Hepatocyte (in vitro differentiated cells): ENCODE measurements around the gene EWSR1. TPM values are rescaled to one million over a fixed set of nuclear protein-coding genes. Genes with fewer than 3 reads are reported as not detected.

ENCODE experiments used
- DNase-seq: peaks from one replicate; pipeline ENCODE4 v3.0.0-alpha.2; 2016; ENCODE audit warnings: low spot score
- H2AFZ ChIP-seq: fragments of 200-600 bp; sonication (generic); 2 replicates; pipeline ENCODE4 v1.6.0; 2016; ENCODE audit warnings: antibody characterized with exemption, mild to moderate bottlenecking
- H3K27ac ChIP-seq: fragments of 200-600 bp; sonication (generic); 2 replicates; pipeline ENCODE4 v1.5.1; 2016; ENCODE audit warnings: mild to moderate bottlenecking
- H3K27me3 ChIP-seq: fragments of 200-600 bp; sonication (generic); 2 replicates; pipeline ENCODE4 v1.6.1; 2016
- H3K36me3 ChIP-seq: fragments of 200-600 bp; sonication (generic); replicated peaks from 2 replicates; pipeline ENCODE4 v1.5.1; 2016; ENCODE audit warnings: low read depth; ENCODE audit not compliant: insufficient read depth
- H3K4me1 ChIP-seq: fragments of 200-600 bp; sonication (generic); 2 replicates; pipeline ENCODE4 v1.5.1; 2016; ENCODE audit warnings: mild to moderate bottlenecking, moderate library complexity; ENCODE audit not compliant: insufficient read depth
- H3K4me2 ChIP-seq: fragments of 200-600 bp; sonication (generic); 2 replicates; pipeline ENCODE4 v1.6.0; 2016
- H3K4me3 ChIP-seq: fragments of 200-600 bp; sonication (generic); 2 replicates; pipeline ENCODE4 v1.5.1; 2016; ENCODE audit warnings: mild to moderate bottlenecking
- H3K79me2 ChIP-seq: fragments of 200-600 bp; sonication (generic); 2 replicates; pipeline ENCODE4 v1.6.0; 2017; ENCODE audit warnings: mild to moderate bottlenecking
- H3K9me2 ChIP-seq: fragments of 200-600 bp; sonication (generic); replicated peaks from 2 replicates; pipeline ENCODE4 v1.6.0; 2017; ENCODE audit warnings: mild to moderate bottlenecking; ENCODE audit not compliant: insufficient read depth
- H3K9me3 ChIP-seq: fragments of 200-600 bp; sonication (generic); 2 replicates; pipeline ENCODE4 v1.5.1; 2016; ENCODE audit warnings: low read depth, mild to moderate bottlenecking
- H4K20me1 ChIP-seq: fragments of 200-600 bp; sonication (generic); 2 replicates; pipeline ENCODE4 v1.6.0; 2016; ENCODE audit warnings: mild to moderate bottlenecking; ENCODE audit not compliant: insufficient read depth, poor library complexity, severe bottlenecking
- CTCF ChIP-seq: fragments of 200-600 bp; sonication (generic); IDR thresholded peaks from 2 replicates; pipeline ENCODE4 v1.5.1; 2016; ENCODE audit warnings: antibody characterized with exemption, mild to moderate bottlenecking; ENCODE audit not compliant: poor library complexity
- EZH2 ChIP-seq: fragments of 200-600 bp; sonication (generic); IDR thresholded peaks from 2 replicates; pipeline ENCODE4 v1.6.1; 2016; ENCODE audit warnings: antibody characterized with exemption, mild to moderate bottlenecking, borderline replicate concordance
- EZH2phosphoT487 ChIP-seq: fragments of 200-600 bp; sonication (generic); IDR thresholded peaks from one replicate; pipeline ENCODE4 v1.6.1; 2018; ENCODE audit warnings: antibody characterized with exemption, mild to moderate bottlenecking, low read depth, moderate library complexity; ENCODE audit not compliant: unreplicated experiment, severe bottlenecking
- WGBS: methylation state at CpG from one replicate; pipeline ENCODE4 v1.1.6; 2016; ENCODE audit warnings: low lambda C conversion rate; ENCODE audit errors: missing lambda C conversion rate; 5-methylcytosine and 5-hydroxymethylcytosine counted together
- polyA plus RNA-seq: library from polyadenylated mRNA; unstranded; fragments of >200 nt; fragmentation: Nextera tagmentation; extraction: Ambion mirVana; gene quantifications from 2 replicates; pipeline ENCODE4 v1.2.1, GENCODE V29; 2016
- total RNA-seq: library from RNA; depleted of rRNA; stranded (reverse); fragments of >200 nt; gene quantifications from 2 replicates; pipeline ENCODE4 v1.2.3, GENCODE V29; 2014

Gene EWSR1
- total and polyA plus RNA-seq, 2 experiments from 2014 or later: 161 to 269 TPM

DNA sequence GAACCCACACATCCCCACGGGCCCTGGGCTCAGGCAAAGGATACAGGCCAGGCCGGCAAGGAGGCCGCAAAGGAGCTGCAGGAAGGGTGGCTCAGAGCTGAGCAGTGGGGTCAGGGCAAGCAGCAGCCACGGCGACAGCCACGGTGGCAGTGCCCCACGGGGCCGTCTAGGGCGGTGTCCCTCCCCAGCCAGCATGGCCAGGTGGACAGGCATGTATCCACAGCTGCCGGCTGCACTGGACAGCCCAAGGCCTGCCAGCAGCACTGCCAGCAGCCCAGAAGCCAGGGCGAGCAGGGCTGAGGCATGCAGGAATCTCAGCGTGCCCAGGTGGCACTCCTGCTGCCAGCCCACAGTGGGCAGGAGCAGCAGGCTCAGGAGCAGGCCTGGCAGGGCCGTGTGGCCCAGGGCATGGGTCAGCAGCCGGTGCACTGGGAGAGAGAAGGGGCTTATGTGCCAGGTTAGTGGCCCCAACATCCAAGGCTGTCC lies 4.2 kb upstream of the EWSR1 start:
- H3K27ac ChIP-seq: no peak overlapping the region
- H2AFZ ChIP-seq: no peak overlapping the region
- no peaks in the 10 kb centered on the region for H3K9me3 ChIP-seq
- WGBS: 97% methylated on average over 14 of the region's 14 CpGs
- H3K9me2 ChIP-seq: no peaks in the 10 kb centered on the region
- TF ChIP-seq EZH2: no peak
- TF ChIP-seq CTCF: no peak
- TF ChIP-seq EZH2phosphoT487: no peak
- no peaks in the 10 kb centered on the region for H3K36me3 ChIP-seq
- H3K4me3 ChIP-seq: no peak overlapping the region
- H4K20me1 ChIP-seq: peaks cover 3% of the 10 kb centered on the region
- DNase-seq: no peak
- peaks cover 9% of the 10 kb centered on the region for H3K4me1 ChIP-seq
- H3K79me2 ChIP-seq: peaks cover 25% of the 10 kb centered on the region
- H3K4me2 ChIP-seq: no peak overlapping the region
- H3K27me3 ChIP-seq: no peaks in the 10 kb centered on the region

DNA sequence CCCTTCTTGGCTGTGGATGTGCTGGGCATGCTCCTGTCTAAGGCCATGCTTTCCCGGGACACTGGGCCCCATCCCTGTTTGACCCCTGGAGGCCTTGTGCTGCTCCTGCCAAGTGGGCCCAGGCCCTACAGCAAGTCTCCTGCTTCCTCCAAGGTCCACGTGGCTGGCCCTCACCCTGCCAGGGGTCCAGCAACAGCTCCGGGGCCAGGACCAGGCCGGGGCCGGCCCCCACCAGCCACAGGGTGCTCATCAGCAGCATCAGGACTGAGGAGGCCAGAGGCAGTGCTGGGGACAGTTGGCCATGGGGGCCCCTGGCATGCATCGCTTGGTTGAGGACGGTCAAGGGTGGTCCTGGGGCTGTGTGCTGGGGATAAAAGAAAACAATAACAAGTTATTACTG lies 2.8 kb upstream of the EWSR1 start:
- Histone ChIP-seq H3K4me1 (peaks cover 17% of the 10 kb centered on the region), H3K27me3 (no peaks in the 10 kb centered on the region), H2AFZ (no peak overlapping the region), H3K4me3 (no peak overlapping the region), H3K9me3 (no peaks in the 10 kb centered on the region), H3K36me3 (no peaks in the 10 kb centered on the region), H4K20me1 (peaks cover 18% of the 10 kb centered on the region), H3K27ac (no peak overlapping the region), H3K9me2 (no peaks in the 10 kb centered on the region), H3K79me2 (peaks cover 39% of the 10 kb centered on the region), H3K4me2 (no peak overlapping the region)
- TF ChIP-seq EZH2 (no peak), EZH2phosphoT487 (no peak), CTCF (no peak)
- no peak for DNase-seq
- WGBS: 96% methylated on average over 7 of the region's 7 CpGs

GRCh38 chr22:29265929-29266328 lies 2.1 kb upstream of the EWSR1 start:
- Histone ChIP-seq H3K79me2 (peaks cover 46% of the 10 kb centered on the region), H3K27ac (no peak overlapping the region), H4K20me1 (peaks cover 24% of the 10 kb centered on the region), H3K4me1 (peaks cover 19% of the 10 kb centered on the region), H3K36me3 (no peaks in the 10 kb centered on the region), H2AFZ (no peak overlapping the region), H3K9me2 (no peaks in the 10 kb centered on the region), H3K4me2 (peak overlapping the region; percentile 94), H3K27me3 (no peaks in the 10 kb centered on the region), H3K9me3 (no peaks in the 10 kb centered on the region), H3K4me3 (no peak overlapping the region)
- no peak for DNase-seq
- TF ChIP-seq CTCF (no peak), EZH2 (no peak), EZH2phosphoT487 (no peak)
- 93% methylated on average over 4 of the region's 4 CpGs for WGBS
